ENCODE measurements around the gene FBLN2.

GRCh38 chr3:13598926-13599886 is 50.3 kb downstream of the FBLN2 start:
- TF ChIP-seq CTCF (IDR thresholded peaks at IDR 0.05): no peak
- no peak for TF ChIP-seq POLR2A (IDR thresholded peaks at IDR 0.05; ENCODE audit: low read length)
- TF ChIP-seq CHD4 (IDR thresholded peaks at IDR 0.05; ENCODE audit: borderline replicate concordance): no peak
- TF ChIP-seq BHLHE40 (IDR thresholded peaks at IDR 0.05; ENCODE audit: low read depth, low read length): no peak
- TF ChIP-seq NFE2L2 (conservative IDR thresholded peaks at IDR 0.05; ENCODE audit: low read length): no peak
- TF ChIP-seq NPAS2 (CRISPR knock-in tag; IDR thresholded peaks at IDR 0.05; ENCODE audit: borderline replicate concordance): no peak
- no peak for TF ChIP-seq EHMT2 (IDR thresholded peaks at IDR 0.05; ENCODE audit: low read depth)
- TF ChIP-seq SMC3 (IDR thresholded peaks at IDR 0.05): no peak
- TF ChIP-seq POLR2AphosphoS2 (conservative IDR thresholded peaks at IDR 0.05; ENCODE audit: low read length): no peak
- TF ChIP-seq KDM1A (IDR thresholded peaks at IDR 0.05; ENCODE audit: low read depth): no peak
- TF ChIP-seq EP300 (IDR thresholded peaks at IDR 0.05): no peak
- TF ChIP-seq FOSL2 (IDR thresholded peaks at IDR 0.05): no peak
- TF ChIP-seq FOSL2 (CRISPR knock-in tag; IDR thresholded peaks at IDR 0.05): no peak
- TF ChIP-seq HDAC2 (IDR thresholded peaks at IDR 0.05): no peak

Measured in A549 (cell line).